GM12891 (cell line): Measurements from ENCODE around the gene EML6.

ENCODE experiments used
- POLR2A ChIP-seq: IDR thresholded peaks from 2 replicates; pipeline ENCODE4 v1.6.1; 2011; ENCODE audit warnings: low read depth, low read length, control low read depth
- POLR2AphosphoS5 ChIP-seq: IDR thresholded peaks from 2 replicates; pipeline ENCODE4 v1.6.1; 2011; ENCODE audit warnings: low read depth, low read length, control low read depth

DNA sequence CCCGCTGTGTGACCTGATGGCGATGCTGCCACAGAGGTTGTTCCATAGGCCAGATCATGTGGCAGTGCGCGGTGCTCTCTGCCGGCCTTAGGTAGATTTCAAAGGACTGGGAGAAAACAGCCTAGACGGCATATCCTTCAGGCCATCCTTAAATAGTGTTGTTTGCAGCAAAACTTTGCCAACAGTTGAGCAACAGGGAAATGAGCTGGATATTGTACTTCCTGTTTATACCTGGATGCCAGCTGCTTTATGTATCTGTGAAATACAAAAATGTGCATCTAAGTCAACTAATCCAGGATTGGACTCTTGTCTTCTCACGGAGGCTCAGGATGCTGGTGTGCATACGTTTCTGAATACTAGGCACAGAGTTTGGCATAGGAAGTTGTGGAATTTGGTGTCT is 107.1 kb downstream of the EML6 start:
- TF ChIP-seq POLR2AphosphoS5 (no peak), POLR2A (no peak)
